Effector memory CD8-positive, alpha-beta T cell (primary cell): Measurements from ENCODE around the gene ASPHD1.
A peak's percentile ranks its signal among the peaks of the same experiment; 100 is the strongest.
"Not testable (repeated sequence)": the region's sequence is repeated elsewhere in the genome, so short reads cannot be mapped to it uniquely, and the experiment has no call there.

Experiments used
- ATAC-seq: fragments of 150-1000 bp; cut with Tn5 transposase; replicated peaks from 2 replicates; pipeline ENCODE4 v1.10.0; 2021; ENCODE audit warnings: mild to moderate bottlenecking, moderate library complexity
- DNase-seq, 3 experiments: peaks; one replicate each; pipeline ENCODE4 v3.0.0; 2021
- H3K27ac Mint-ChIP-seq, 2 donors: one replicate each; pipeline ENCODE4 v1.8.0; 2022; ENCODE audit warnings: mild to moderate bottlenecking in 2 of 2, mixed read lengths in 2 of 2, moderate library complexity in 2 of 2
- H3K27me3 Mint-ChIP-seq, 2 donors: one replicate each; pipeline ENCODE4 v1.8.0; 2022; ENCODE audit warnings: mixed read lengths in 2 of 2
- H3K36me3 Mint-ChIP-seq: one replicate; pipeline ENCODE4 v1.8.0; 2022; ENCODE audit warnings: mild to moderate bottlenecking, moderate library complexity, mixed read lengths; ENCODE audit not compliant: insufficient read depth
- H3K4me1 Mint-ChIP-seq, 2 donors: one replicate each; pipeline ENCODE4 v1.8.0; 2022; ENCODE audit warnings: low read depth in 2 of 2, mixed read lengths in 2 of 2
- H3K4me3 Mint-ChIP-seq, 2 donors: one replicate each; pipeline ENCODE4 v1.8.0; 2022; ENCODE audit warnings: mild to moderate bottlenecking in 2 of 2, mixed read lengths in 2 of 2, moderate library complexity in 2 of 2
- H3K9me3 Mint-ChIP-seq, 2 donors: one replicate each; pipeline ENCODE4 v1.8.0; 2022; ENCODE audit warnings: mixed read lengths in 2 of 2

Gene ASPHD1

GRCh38 chr16:29905668-29906067 lies 5.4 kb downstream of the ASPHD1 start:
- no peak for DNase-seq

GRCh38 chr16:29906520-29907244 lies 6.4 kb downstream of the ASPHD1 start:
- ATAC-seq (no peak), DNase-seq (no peak)
- no peaks in the 10 kb centered on the region for H3K27me3 Mint-ChIP-seq
- H3K9me3 Mint-ChIP-seq = no peaks in the 10 kb centered on the region
- no peak overlapping the region for H3K27ac Mint-ChIP-seq
- no peak overlapping the region for H3K4me3 Mint-ChIP-seq
- peaks cover 7% of the 10 kb centered on the region for H3K36me3 Mint-ChIP-seq
- peaks cover 0 to 3% of the 10 kb centered on the region in 2 donors for H3K4me1 Mint-ChIP-seq

More at GRCh38 chr16:29905668-29906067, 5.4 kb downstream of the ASPHD1 start:
- peaks cover 0 to 5% of the 10 kb centered on the region in 2 donors for H3K27me3 Mint-ChIP-seq
- H3K27ac Mint-ChIP-seq = no peak overlapping the region
- no peak overlapping the region for H3K4me3 Mint-ChIP-seq
- H3K4me1 Mint-ChIP-seq = peaks cover 3% of the 10 kb centered on the region in 2 donors
- H3K36me3 Mint-ChIP-seq = peaks cover 4% of the 10 kb centered on the region
- ATAC-seq = no peak
- H3K9me3 Mint-ChIP-seq = no peaks in the 10 kb centered on the region

- Mint-ChIP-seq H3K36me3 (peaks cover 7% of the 10 kb centered on the region), H3K27me3 (no peaks in the 10 kb centered on the region), H3K4me3 (no peak overlapping the region), H3K9me3 (no peaks in the 10 kb centered on the region), H3K27ac (peak overlapping the region in 1 of 2 donors; percentile 91), H3K4me1 (peaks cover 3 to 6% of the 10 kb centered on the region in 2 donors)
- DNase-seq = no peak
- ATAC-seq = no peak
These were observed 7.7 kb downstream of the ASPHD1 start for GRCh38 chr16:29907973-29908372.

- no peaks in the 10 kb centered on the region for H3K27me3 Mint-ChIP-seq
- H3K36me3 Mint-ChIP-seq = peaks cover 7% of the 10 kb centered on the region
- no peak overlapping the region for H3K4me3 Mint-ChIP-seq
- H3K27ac Mint-ChIP-seq = no peak overlapping the region
- no peak for DNase-seq
- H3K4me1 Mint-ChIP-seq = peaks cover 3 to 9% of the 10 kb centered on the region in 2 donors
- ATAC-seq = no peak
- H3K9me3 Mint-ChIP-seq = no peaks in the 10 kb centered on the region
These were observed 8.5 kb downstream of the ASPHD1 start for GRCh38 chr16:29908719-29909220.

GRCh38 chr16:29909391-29909790 lies 9.1 kb downstream of the ASPHD1 start:
- peaks cover 3 to 9% of the 10 kb centered on the region in 2 donors for H3K4me1 Mint-ChIP-seq
- DNase-seq (no peak), ATAC-seq (no peak)
- no peaks in the 10 kb centered on the region for H3K9me3 Mint-ChIP-seq
- H3K4me3 Mint-ChIP-seq = no peak overlapping the region
- no peak overlapping the region for H3K27ac Mint-ChIP-seq
- peaks cover 7% of the 10 kb centered on the region for H3K36me3 Mint-ChIP-seq
- H3K27me3 Mint-ChIP-seq = no peaks in the 10 kb centered on the region

- not testable (repeated sequence) for DNase-seq, H3K36me3 Mint-ChIP-seq, H3K27me3 Mint-ChIP-seq, ATAC-seq, H3K9me3 Mint-ChIP-seq, H3K27ac Mint-ChIP-seq, H3K4me3 Mint-ChIP-seq, H3K4me1 Mint-ChIP-seq
These were observed 9.6 kb downstream of the ASPHD1 start for GRCh38 chr16:29909851-29910250.

- Mint-ChIP-seq H3K36me3 (peaks cover 7% of the 10 kb centered on the region), H3K4me3 (no peak overlapping the region), H3K4me1 (peaks cover 3 to 16% of the 10 kb centered on the region in 2 donors), H3K27me3 (no peaks in the 10 kb centered on the region), H3K9me3 (no peaks in the 10 kb centered on the region), H3K27ac (no peak overlapping the region)
- ATAC-seq (no peak), DNase-seq (no peak)
These were observed 10.8 kb downstream of the ASPHD1 start for GRCh38 chr16:29910819-29911675.

- peaks cover 3 to 20% of the 10 kb centered on the region in 2 donors for H3K4me1 Mint-ChIP-seq
- H3K4me3 Mint-ChIP-seq = no peak overlapping the region
- H3K36me3 Mint-ChIP-seq = peaks cover 7% of the 10 kb centered on the region
- H3K27ac Mint-ChIP-seq = no peak overlapping the region
- no peaks in the 10 kb centered on the region for H3K27me3 Mint-ChIP-seq
- DNase-seq = no peak
- ATAC-seq = no peak
- H3K9me3 Mint-ChIP-seq = no peaks in the 10 kb centered on the region
These were observed 11.4 kb downstream of the ASPHD1 start for GRCh38 chr16:29911676-29912010.

- Mint-ChIP-seq H3K36me3 (peaks cover 7% of the 10 kb centered on the region), H3K27ac (peak overlapping the region in 1 of 2 donors; percentile 47)
These were observed 11.8 kb downstream of the ASPHD1 start for GRCh38 chr16:29912087-29912486.

GRCh38 chr16:29913514-29913913 lies 13.2 kb downstream of the ASPHD1 start:
- peaks cover 15% of the 10 kb centered on the region for H3K36me3 Mint-ChIP-seq

More at GRCh38 chr16:29912087-29912486, 11.8 kb downstream of the ASPHD1 start:
- Mint-ChIP-seq H3K4me3 (no peak overlapping the region), H3K27me3 (no peaks in the 10 kb centered on the region), H3K4me1 (peaks cover 3 to 20% of the 10 kb centered on the region in 2 donors), H3K9me3 (no peaks in the 10 kb centered on the region)
- no peak for ATAC-seq
- no peak for DNase-seq

GRCh38 chr16:29915590-29916247 lies 15.4 kb downstream of the ASPHD1 start:
- DNase-seq (no peak), ATAC-seq (no peak)
- no peaks in the 10 kb centered on the region for H3K9me3 Mint-ChIP-seq
- H3K27ac Mint-ChIP-seq = no peak overlapping the region
- peaks cover 33% of the 10 kb centered on the region for H3K36me3 Mint-ChIP-seq
- peaks cover 8 to 26% of the 10 kb centered on the region in 2 donors for H3K4me1 Mint-ChIP-seq
- no peak overlapping the region for H3K4me3 Mint-ChIP-seq
- H3K27me3 Mint-ChIP-seq = no peaks in the 10 kb centered on the region

More at GRCh38 chr16:29913514-29913913, 13.2 kb downstream of the ASPHD1 start:
- Mint-ChIP-seq H3K4me1 (peaks cover 3 to 20% of the 10 kb centered on the region in 2 donors), H3K27ac (peak overlapping the region in 1 of 2 donors; percentile 68), H3K4me3 (no peak overlapping the region), H3K9me3 (no peaks in the 10 kb centered on the region), H3K27me3 (no peaks in the 10 kb centered on the region)
- ATAC-seq = no peak
- DNase-seq = no peak

- H3K9me3 Mint-ChIP-seq = no peaks in the 10 kb centered on the region
- ATAC-seq (no peak), DNase-seq (no peak)
- H3K4me1 Mint-ChIP-seq = peaks cover 11 to 32% of the 10 kb centered on the region in 2 donors
- H3K27ac Mint-ChIP-seq = no peak overlapping the region
- H3K27me3 Mint-ChIP-seq = no peaks in the 10 kb centered on the region
- peaks cover 40% of the 10 kb centered on the region for H3K36me3 Mint-ChIP-seq
- H3K4me3 Mint-ChIP-seq = no peak overlapping the region
These were observed 16.7 kb downstream of the ASPHD1 start for GRCh38 chr16:29916979-29917378.

GRCh38 chr16:29920288-29921033 lies 20.2 kb downstream of the ASPHD1 start:
- H3K27me3 Mint-ChIP-seq = no peaks in the 10 kb centered on the region
- ATAC-seq (no peak), DNase-seq (no peak)
- no peak overlapping the region for H3K4me3 Mint-ChIP-seq
- peaks cover 20 to 47% of the 10 kb centered on the region in 2 donors for H3K4me1 Mint-ChIP-seq
- peaks cover 57% of the 10 kb centered on the region for H3K36me3 Mint-ChIP-seq
- H3K9me3 Mint-ChIP-seq = no peaks in the 10 kb centered on the region
- peak overlapping the region in 1 of 2 donors; percentile 15 for H3K27ac Mint-ChIP-seq
